NCI-H2081 treated with DMSO at 0.1 percent for 48 hours (cell line): ENCODE data around the gene ARHGEF11.

Experiments
- DNase-seq: peaks from one replicate; lab custom pipeline; 2025; lab: John Stamatoyannopoulos, UW

The ARHGEF11 gene

GRCh38 chr1:157050836-157051235, 5.3 kb upstream of the ARHGEF11 start:
- DNase-seq = no peak

DNA sequence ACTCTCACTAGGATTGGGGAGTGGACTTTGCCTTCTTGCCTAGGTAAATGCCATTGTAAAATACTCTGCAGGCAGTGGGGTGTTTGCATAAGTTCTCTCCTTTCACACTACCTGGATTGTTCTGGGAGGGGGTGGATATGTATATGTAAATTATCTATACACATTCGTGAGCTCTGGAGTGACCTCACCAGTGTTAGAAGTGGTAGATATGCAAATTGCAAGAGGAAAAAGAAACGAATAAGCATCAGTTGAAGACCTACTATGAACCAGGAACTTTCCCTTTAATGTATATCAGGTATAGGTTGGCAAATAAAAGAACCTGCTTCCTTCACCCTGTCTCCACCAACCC, 1.5 kb upstream of the ARHGEF11 start:
- no peak for DNase-seq

GRCh38 chr1:157044326-157044725, 1.2 kb downstream of the ARHGEF11 start:
- no peak for DNase-seq

DNA sequence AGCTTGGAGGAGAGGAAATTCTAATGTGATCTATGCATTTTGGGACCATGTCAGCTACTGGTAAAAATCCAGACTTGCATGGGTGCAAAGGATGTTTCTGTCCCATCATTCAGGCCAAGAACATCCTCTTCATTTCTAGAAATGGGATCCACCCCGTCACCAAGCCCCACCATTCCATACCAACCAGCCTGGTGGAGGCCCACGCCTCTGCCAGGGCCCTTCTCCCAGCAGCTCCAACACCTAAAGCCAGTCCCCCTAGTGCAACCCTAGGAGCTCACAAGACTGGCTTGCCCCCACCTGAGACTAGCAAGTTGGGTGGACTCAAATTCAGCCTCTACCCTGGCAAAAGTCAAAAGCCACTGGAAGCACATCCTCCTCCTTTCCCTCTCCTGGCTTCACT, 1.9 kb downstream of the ARHGEF11 start:
- no peak for DNase-seq

GRCh38 chr1:157042846-157043245, 2.7 kb downstream of the ARHGEF11 start:
- no peak for DNase-seq

- DNase-seq = no peak
Measured at GRCh38 chr1:157040802-157041201, 4.7 kb downstream of the ARHGEF11 start.

DNA sequence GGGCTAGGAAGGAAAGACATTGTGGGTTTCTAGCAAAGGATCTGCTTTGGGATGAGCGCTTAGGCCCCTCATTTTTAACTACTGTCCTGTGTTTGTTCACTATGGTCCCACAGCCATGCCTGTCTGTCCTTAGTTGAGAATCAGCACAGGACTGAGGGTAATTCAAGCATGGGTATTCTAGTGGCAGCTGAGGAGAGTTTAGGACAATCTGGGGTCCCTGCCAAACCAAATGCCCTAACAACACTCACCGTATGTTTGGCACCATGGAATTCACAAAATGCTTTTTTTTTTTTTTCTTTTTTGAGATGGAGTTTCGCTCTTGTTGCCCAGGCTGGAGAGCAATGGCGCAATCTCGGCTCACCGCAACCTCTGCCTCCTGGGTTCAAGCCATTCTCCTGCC, 10.4 kb downstream of the ARHGEF11 start:
- DNase-seq = no peak

DNA sequence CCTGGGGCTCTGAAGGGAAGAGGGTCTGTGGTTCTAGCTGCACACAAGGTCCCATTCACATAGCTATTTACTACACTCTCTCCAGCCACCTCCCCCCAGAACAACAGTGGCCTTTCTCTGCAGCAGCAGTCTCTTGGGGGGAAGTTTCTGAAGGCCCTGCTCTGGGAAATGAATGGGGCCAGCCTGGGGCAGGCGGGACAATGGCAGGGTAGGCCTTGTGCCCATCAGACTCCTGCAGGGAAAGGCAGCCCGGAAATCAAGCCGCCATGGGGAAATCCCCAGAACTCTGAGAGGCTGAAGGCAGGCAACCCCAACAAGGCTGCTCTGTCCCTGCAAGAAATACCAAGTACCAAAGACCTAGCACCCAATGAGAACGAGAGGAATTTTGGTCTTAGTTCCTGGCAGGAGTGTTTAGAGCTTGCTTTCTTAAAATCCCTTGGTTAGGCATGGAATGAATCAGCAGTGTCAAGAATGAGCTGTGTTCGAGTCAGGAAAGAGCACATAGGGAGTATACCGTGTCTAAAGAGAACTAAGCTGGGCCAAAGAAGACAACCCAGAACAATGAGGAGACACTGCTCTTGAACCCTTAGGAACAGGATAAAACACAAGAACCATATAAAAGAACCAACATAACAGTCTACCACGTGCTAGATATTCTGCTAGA, 11.3 kb downstream of the ARHGEF11 start:
- no peak for DNase-seq

GRCh38 chr1:157033357-157033876, 12.1 kb downstream of the ARHGEF11 start:
- no peak for DNase-seq

- no peak for DNase-seq
Measured at GRCh38 chr1:157032303-157032702, 13.2 kb downstream of the ARHGEF11 start.

DNA sequence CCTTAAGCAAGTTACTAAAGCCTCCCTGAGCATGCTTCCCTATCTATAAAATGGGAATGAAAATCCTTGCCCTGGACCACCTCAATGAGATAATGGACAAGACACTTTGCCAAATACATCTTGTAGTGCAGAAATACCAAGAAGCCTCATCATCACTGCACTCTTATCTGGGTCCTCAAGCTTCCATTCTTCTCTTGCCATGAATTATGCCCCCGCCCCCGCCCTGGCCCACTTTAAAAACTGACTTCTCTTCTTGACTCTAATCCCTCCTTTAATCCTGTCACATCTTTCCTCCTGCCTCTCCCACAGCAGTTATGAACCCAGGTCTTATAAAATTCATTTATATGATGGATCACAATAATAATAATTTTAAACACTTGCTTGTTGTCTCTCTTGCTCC, 14.8 kb downstream of the ARHGEF11 start:
- no peak for DNase-seq

GRCh38 chr1:157028674-157029073, 16.9 kb downstream of the ARHGEF11 start:
- no peak for DNase-seq

- DNase-seq = no peak
Measured at GRCh38 chr1:157025856-157026255, 19.7 kb downstream of the ARHGEF11 start.

DNA sequence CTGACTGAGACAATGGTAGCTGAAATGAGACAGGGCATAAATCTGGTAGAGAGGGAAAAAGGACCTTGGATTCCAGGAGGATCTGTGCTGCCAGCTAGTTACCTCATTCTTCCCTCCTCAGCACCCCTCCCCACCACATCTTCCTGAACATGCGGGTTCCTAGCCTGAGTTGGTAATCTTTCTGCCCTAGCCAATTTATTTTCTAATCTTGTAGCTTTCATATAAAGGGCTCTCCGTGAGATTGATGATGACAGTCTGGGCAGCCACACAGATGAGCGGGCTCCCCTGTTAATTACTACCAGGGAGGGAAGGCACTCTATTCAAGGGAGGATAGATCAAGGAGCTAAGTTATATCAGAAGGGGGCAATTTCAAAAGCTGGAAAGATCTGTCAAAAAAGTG, 20.2 kb downstream of the ARHGEF11 start:
- no peak for DNase-seq

DNA sequence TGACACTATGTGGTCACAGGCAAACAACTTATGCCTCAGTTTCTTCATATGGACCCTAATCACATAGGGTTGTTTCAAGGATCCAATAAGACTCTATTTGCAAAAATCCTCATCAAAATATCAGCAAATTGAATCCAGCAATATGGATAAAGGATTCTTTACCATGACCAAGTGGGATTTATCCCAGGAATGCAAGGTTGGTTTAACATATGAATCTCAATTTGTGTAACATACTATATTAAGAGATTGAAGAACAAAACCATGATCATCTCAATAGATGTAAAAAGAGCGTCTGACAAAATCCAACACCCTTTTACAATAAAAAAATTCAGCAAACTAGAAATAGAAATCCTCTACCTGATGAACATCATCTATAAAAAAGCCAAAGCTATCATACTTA, 23.9 kb downstream of the ARHGEF11 start:
- no peak for DNase-seq

GRCh38 chr1:157019457-157019856, 26.1 kb downstream of the ARHGEF11 start:
- DNase-seq = no peak

GRCh38 chr1:157011845-157012244, 33.7 kb downstream of the ARHGEF11 start:
- no peak for DNase-seq

GRCh38 chr1:157008502-157008901, 37.0 kb downstream of the ARHGEF11 start:
- DNase-seq = no peak

GRCh38 chr1:157007306-157007705, 38.2 kb downstream of the ARHGEF11 start:
- DNase-seq = no peak

DNA sequence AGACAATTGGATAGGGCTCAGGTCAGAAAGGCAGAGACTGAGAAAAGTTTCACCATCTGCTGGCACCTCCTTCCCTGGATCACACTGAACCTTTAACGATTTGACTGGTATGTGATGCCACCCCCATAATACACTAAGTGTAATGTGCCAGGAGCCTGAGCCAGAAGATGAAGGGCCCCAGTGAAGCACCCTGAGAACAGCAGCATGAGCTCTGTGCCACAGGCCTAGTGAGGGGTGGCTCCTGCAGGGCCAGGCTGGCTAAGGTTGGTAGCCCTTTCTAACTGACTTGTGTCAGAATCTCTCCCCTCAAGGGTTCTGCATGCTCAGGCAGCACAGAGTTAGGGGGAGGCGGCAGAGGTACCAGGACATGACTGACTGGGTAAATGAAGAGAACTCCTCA, 38.9 kb downstream of the ARHGEF11 start:
- no peak for DNase-seq

DNA sequence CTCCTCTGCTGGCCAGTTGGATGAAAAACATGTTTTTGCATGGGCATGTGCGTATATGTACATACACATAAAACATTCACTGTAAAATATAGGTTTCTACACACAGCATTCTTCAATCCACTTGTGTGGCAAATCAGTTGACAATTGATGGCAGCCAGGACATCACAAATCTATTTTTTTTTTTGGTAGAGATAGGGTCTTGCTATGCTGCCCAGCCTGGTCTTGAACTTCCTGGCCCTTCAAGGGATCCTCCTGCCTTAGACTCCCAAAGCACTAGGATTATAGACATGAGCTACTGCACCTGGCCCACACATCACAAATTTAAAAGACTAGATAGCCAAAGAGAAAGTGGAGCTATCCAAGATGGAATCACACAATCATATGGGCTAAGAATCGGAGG, 39.6 kb downstream of the ARHGEF11 start:
- DNase-seq = no peak

GRCh38 chr1:157004806-157005205, 40.7 kb downstream of the ARHGEF11 start:
- no peak for DNase-seq

DNA sequence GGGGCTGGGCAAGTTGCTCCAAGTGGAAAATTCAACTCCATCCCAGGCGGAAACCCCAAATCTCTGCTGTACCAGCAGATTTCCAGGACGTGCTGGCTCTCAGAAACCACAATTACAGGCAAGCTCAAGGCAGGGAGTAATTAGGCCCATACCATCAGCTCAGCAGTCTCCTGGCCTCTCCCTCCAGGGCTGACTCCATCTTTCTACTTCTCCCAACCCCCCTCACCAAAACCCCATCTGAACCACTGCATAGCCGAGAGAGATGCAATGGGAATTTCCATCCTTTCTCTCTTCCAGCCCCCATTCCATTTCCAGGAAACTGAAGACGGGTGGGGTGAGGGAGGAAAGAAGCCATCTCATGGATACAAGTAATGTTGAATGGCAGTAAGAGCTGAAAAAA, 41.2 kb downstream of the ARHGEF11 start:
- DNase-seq = no peak

GRCh38 chr1:157001304-157001703, 44.2 kb downstream of the ARHGEF11 start:
- DNase-seq = no peak
